H9 (cell line): ENCODE data around the gene WRAP73. TPM values are rescaled to one million over a fixed set of nuclear protein-coding genes. Genes with fewer than 3 reads are reported as not detected.

Experiments
- DNase-seq: peaks from one replicate; pipeline ENCODE4 v3.0.0-alpha.2; 2017
- H2AFZ ChIP-seq: one replicate; pipeline ENCODE4 v1.6.1; 2013; ENCODE audit warnings: mild to moderate bottlenecking, low read length, control low read depth, moderate library complexity
- H2AK5ac ChIP-seq: 2 replicates; pipeline ENCODE4 v1.6.1; 2013; ENCODE audit warnings: low read length, control low read depth, mixed read lengths; ENCODE audit not compliant: insufficient read length
- H2BK120ac ChIP-seq: one replicate; pipeline ENCODE4 v1.6.1; 2013; ENCODE audit warnings: low read depth, mild to moderate bottlenecking, low read length, control low read depth, inconsistent platforms; ENCODE audit not compliant: poor library complexity, severe bottlenecking
- H2BK12ac ChIP-seq: 2 replicates; pipeline ENCODE4 v1.6.1; 2013; ENCODE audit warnings: low read length, control low read depth, mixed read lengths, low read depth; ENCODE audit not compliant: insufficient read length
- H2BK15ac ChIP-seq: 2 replicates; pipeline ENCODE4 v1.6.1; 2013; ENCODE audit warnings: low read depth, low read length, control low read depth
- H2BK20ac ChIP-seq: one replicate; pipeline ENCODE4 v1.6.1; 2013; ENCODE audit warnings: low read depth, mild to moderate bottlenecking, low read length, control low read depth, inconsistent platforms; ENCODE audit not compliant: poor library complexity, severe bottlenecking
- H2BK5ac ChIP-seq: 2 replicates; pipeline ENCODE4 v1.6.1; 2013; ENCODE audit warnings: low read length, control low read depth, mixed read lengths; ENCODE audit not compliant: insufficient read length
- H3K14ac ChIP-seq: 2 replicates; pipeline ENCODE4 v1.6.1; 2013; ENCODE audit warnings: low read length, control low read depth; ENCODE audit not compliant: insufficient read depth
- H3K18ac ChIP-seq: 2 replicates; pipeline ENCODE4 v1.6.1; 2013; ENCODE audit warnings: low read depth, mild to moderate bottlenecking, mixed read lengths, low read length, control low read depth; ENCODE audit not compliant: insufficient read length
- H3K23ac ChIP-seq: 2 replicates; pipeline ENCODE4 v1.6.1; 2013; ENCODE audit warnings: low read length, control low read depth, mixed read lengths, low read depth; ENCODE audit not compliant: insufficient read length
- H3K23me2 ChIP-seq: 2 replicates; pipeline ENCODE4 v1.6.1; 2013; ENCODE audit warnings: low read depth, mild to moderate bottlenecking, mixed read lengths, low read length, control low read depth; ENCODE audit not compliant: insufficient read length, poor library complexity, severe bottlenecking
- H3K27ac ChIP-seq: 2 replicates; pipeline ENCODE4 v1.5.1; 2013; ENCODE audit warnings: low read length, control low read depth, mixed read lengths, low read depth; ENCODE audit not compliant: insufficient read length
- H3K27me3 ChIP-seq: 2 replicates; pipeline ENCODE4 v1.6.1; 2013; ENCODE audit warnings: low read length, control low read depth, inconsistent platforms; ENCODE audit not compliant: insufficient read depth
- H3K4ac ChIP-seq: 2 replicates; pipeline ENCODE4 v1.6.1; 2013; ENCODE audit warnings: low read depth, mild to moderate bottlenecking, control low read depth, inconsistent platforms, low read length, moderate library complexity
- H3K4me1 ChIP-seq: 2 replicates; pipeline ENCODE4 v1.6.1; 2013; ENCODE audit warnings: low read length, control low read depth, inconsistent platforms; ENCODE audit not compliant: insufficient read depth
- H3K4me2 ChIP-seq: 2 replicates; pipeline ENCODE4 v1.6.1; 2013; ENCODE audit warnings: low read length, control low read depth, mixed read lengths; ENCODE audit not compliant: insufficient read length, insufficient read depth
- H3K56ac ChIP-seq: 2 replicates; pipeline ENCODE4 v1.6.1; 2013; ENCODE audit warnings: low read depth, mild to moderate bottlenecking, mixed read lengths, low read length, control low read depth; ENCODE audit not compliant: insufficient read length
- H3K79me1 ChIP-seq: 2 replicates; pipeline ENCODE4 v1.6.1; 2013; ENCODE audit warnings: low read depth, mild to moderate bottlenecking, moderate library complexity, low read length, control low read depth, inconsistent platforms; ENCODE audit not compliant: insufficient read depth, poor library complexity, severe bottlenecking
- H3K79me2 ChIP-seq: 2 replicates; pipeline ENCODE4 v1.6.1; 2013; ENCODE audit warnings: low read length, control low read depth, inconsistent platforms; ENCODE audit not compliant: insufficient read depth
- H3K9ac ChIP-seq: 2 replicates; pipeline ENCODE4 v1.6.1; 2013; ENCODE audit warnings: low read length, control low read depth, mixed read lengths; ENCODE audit not compliant: insufficient read length; ENCODE audit errors: extremely low read depth
- H3K9me3 ChIP-seq: one replicate; pipeline ENCODE4 v1.6.1; 2013; ENCODE audit warnings: low read depth, low read length, inconsistent platforms; ENCODE audit not compliant: control insufficient read depth
- H3T11ph ChIP-seq: one replicate; pipeline ENCODE4 v1.6.1; 2013; ENCODE audit warnings: mild to moderate bottlenecking, low read length, control low read depth, inconsistent platforms
- H4K20me1 ChIP-seq: one replicate; pipeline ENCODE4 v1.6.1; 2013; ENCODE audit not compliant: control insufficient read depth, insufficient read length, insufficient read depth
- H4K5ac ChIP-seq: 2 replicates; pipeline ENCODE4 v1.6.1; 2013; ENCODE audit warnings: low read depth, mild to moderate bottlenecking, mixed read lengths, low read length, control low read depth; ENCODE audit not compliant: insufficient read length
- H4K8ac ChIP-seq: replicated peaks from 2 replicates; pipeline ENCODE4 v1.6.1; 2013; ENCODE audit warnings: low read length, control low read depth, mixed read lengths, low read depth; ENCODE audit not compliant: insufficient read length
- H4K91ac ChIP-seq: 2 replicates; pipeline ENCODE4 v1.6.1; 2013; ENCODE audit warnings: low read depth, mild to moderate bottlenecking, moderate library complexity, mixed read lengths, low read length, control low read depth; ENCODE audit not compliant: insufficient read length
- H3K27ac Mint-ChIP-seq, 3 experiments: 2 replicates in 2 of 3; 3 replicates in 1 of 3; pipeline ENCODE4 v1.8.0; 2020 to 2021; ENCODE audit warnings: mixed read lengths in 3 of 3, mild to moderate bottlenecking in 1 of 3, moderate library complexity in 1 of 3
- H3K27me3 Mint-ChIP-seq: 2 replicates; pipeline ENCODE4 v1.8.0; 2021; ENCODE audit warnings: low read depth, mild to moderate bottlenecking, moderate library complexity, mixed read lengths
- H3K36me3 Mint-ChIP-seq, 3 experiments: 2 replicates in 2 of 3; 3 replicates in 1 of 3; pipeline ENCODE4 v1.8.0; 2020 to 2021; ENCODE audit warnings: low read depth in 3 of 3, mixed read lengths in 3 of 3; ENCODE audit not compliant: insufficient read depth in 1 of 3
- H3K4me1 Mint-ChIP-seq, 2 experiments: 2 replicates each; pipeline ENCODE4 v1.8.0; 2020; ENCODE audit warnings: mixed read lengths in 2 of 2
- H3K4me3 Mint-ChIP-seq, 2 experiments: 2 replicates in 1 of 2; 3 replicates in 1 of 2; pipeline ENCODE4 v1.8.0; 2020 to 2021; ENCODE audit warnings: mild to moderate bottlenecking in 2 of 2, mixed read lengths in 2 of 2, moderate library complexity in 1 of 2
- H3K9me3 Mint-ChIP-seq, 2 experiments: 2 replicates in 1 of 2; 3 replicates in 1 of 2; pipeline ENCODE4 v1.8.0; 2020; ENCODE audit warnings: mild to moderate bottlenecking in 2 of 2, mixed read lengths in 2 of 2, moderate library complexity in 1 of 2
- WGBS: extraction: QIAGEN DNeasy Blood & Tissue Kit; methylation state at CpG from one replicate; pipeline ENCODE4 v1.1.7; 2013; ENCODE audit warnings: missing lambda C conversion rate, low lambda C conversion rate, mixed read lengths; ENCODE audit not compliant: insufficient read length; ENCODE audit errors: extremely low coverage; 5-methylcytosine and 5-hydroxymethylcytosine counted together
- total RNA-seq: library from RNA; stranded (reverse); gene quantifications from 2 replicates; pipeline ENCODE4 v1.2.1, GENCODE V29; 2021
- TF ChIP-seq, protein P1 (sequence below): fragments of 200-600 bp; sonication (generic); conservative IDR thresholded peaks from 3 replicates; pipeline ENCODE4 v1.8.0; 2021; ENCODE audit warnings: antibody characterized with exemption, mild to moderate bottlenecking

WRAP73 gene
- total RNA-seq, 1 experiment from 2014 or later: 28.4 TPM

GRCh38 chr1:3596663-3597598 is 53.0 kb downstream of the WRAP73 start:
- H3K23ac ChIP-seq: no peak overlapping the region
- no peak overlapping the region for H2BK5ac ChIP-seq
- no peaks in the 10 kb centered on the region for H3K79me2 ChIP-seq
- H4K20me1 ChIP-seq: no peaks in the 10 kb centered on the region
- no peak overlapping the region for H3K4me2 ChIP-seq
- TF ChIP-seq, protein P1, sequence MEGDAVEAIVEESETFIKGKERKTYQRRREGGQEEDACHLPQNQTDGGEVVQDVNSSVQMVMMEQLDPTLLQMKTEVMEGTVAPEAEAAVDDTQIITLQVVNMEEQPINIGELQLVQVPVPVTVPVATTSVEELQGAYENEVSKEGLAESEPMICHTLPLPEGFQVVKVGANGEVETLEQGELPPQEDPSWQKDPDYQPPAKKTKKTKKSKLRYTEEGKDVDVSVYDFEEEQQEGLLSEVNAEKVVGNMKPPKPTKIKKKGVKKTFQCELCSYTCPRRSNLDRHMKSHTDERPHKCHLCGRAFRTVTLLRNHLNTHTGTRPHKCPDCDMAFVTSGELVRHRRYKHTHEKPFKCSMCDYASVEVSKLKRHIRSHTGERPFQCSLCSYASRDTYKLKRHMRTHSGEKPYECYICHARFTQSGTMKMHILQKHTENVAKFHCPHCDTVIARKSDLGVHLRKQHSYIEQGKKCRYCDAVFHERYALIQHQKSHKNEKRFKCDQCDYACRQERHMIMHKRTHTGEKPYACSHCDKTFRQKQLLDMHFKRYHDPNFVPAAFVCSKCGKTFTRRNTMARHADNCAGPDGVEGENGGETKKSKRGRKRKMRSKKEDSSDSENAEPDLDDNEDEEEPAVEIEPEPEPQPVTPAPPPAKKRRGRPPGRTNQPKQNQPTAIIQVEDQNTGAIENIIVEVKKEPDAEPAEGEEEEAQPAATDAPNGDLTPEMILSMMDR: no peak
- H3K9me3 ChIP-seq: no peaks in the 10 kb centered on the region
- H2BK120ac ChIP-seq: no peak overlapping the region
- no peak overlapping the region for H2BK15ac ChIP-seq
- no peak overlapping the region for H4K91ac ChIP-seq
- no CpG with 5 or more reads among the region's 29 CpGs for WGBS
- Mint-ChIP-seq H3K9me3 (no peaks in the 10 kb centered on the region), H3K4me1 (peaks cover 19 to 32% of the 10 kb centered on the region in 2 experiments), H3K36me3 (peaks cover 0 to 2% (median 0%) of the 10 kb centered on the region in 3 experiments; a peak in 2 of 7 replicates), H3K27ac (peak overlapping the region in 2 of 3 experiments; percentile 38 to 87; a peak in 4 of 7 replicates), H3K4me3 (no peak overlapping the region), H3K27me3 (no peaks in the 10 kb centered on the region)
- H3K27ac ChIP-seq: no peak overlapping the region
- peak overlapping the region; percentile 27; the same call in 1 of the 2 replicates for H3K14ac ChIP-seq
- H3K27me3 ChIP-seq: no peaks in the 10 kb centered on the region
- no peak overlapping the region for H2BK12ac ChIP-seq
- no peak for DNase-seq
- no peak overlapping the region for H3K18ac ChIP-seq
- H2AFZ ChIP-seq: no peak overlapping the region
- no peak overlapping the region for H3K4ac ChIP-seq
- no peaks in the 10 kb centered on the region for H3K23me2 ChIP-seq
- H3K4me1 ChIP-seq: peaks cover 3% of the 10 kb centered on the region; the same call in 1 of the 2 replicates
- no peak overlapping the region for H4K5ac ChIP-seq
- no peak overlapping the region for H2BK20ac ChIP-seq
- H3K9ac ChIP-seq: no peak overlapping the region
- H4K8ac ChIP-seq: no peak overlapping the region
- no peak overlapping the region for H3T11ph ChIP-seq
- no peak overlapping the region for H2AK5ac ChIP-seq
- H3K79me1 ChIP-seq: no peaks in the 10 kb centered on the region
- H3K56ac ChIP-seq: no peak overlapping the region
